Heart left ventricle (tissue), 16 donors: ENCODE data around the gene SAMD10. TPM values are rescaled to one million over a fixed set of nuclear protein-coding genes. Genes with fewer than 3 reads are reported as not detected.
A peak's percentile ranks its signal among the peaks of the same experiment; 100 is the strongest.

ENCODE experiments used
- ATAC-seq, 4 donors: fragments of 200-7000 bp; cut with Tn5 transposase; one replicate each; pipeline ENCODE4 v1.9.1; 2020 to 2022; ENCODE audit warnings: moderate library complexity in 4 of 4, mild to moderate bottlenecking in 3 of 4, moderate number of reproducible peaks in 1 of 4
- DNase-seq, 5 donors: peaks; one replicate each; pipeline ENCODE4 v3.0.0-alpha.2; 2020
- H3K27ac ChIP-seq, 12 donors: fragments of 200-600 bp; sonication (generic) in 4 of 12; one replicate each; pipeline versions ENCODE4 v1.5.0 to v1.8.0; 2016 to 2022; ENCODE audit warnings: mild to moderate bottlenecking in 2 of 12
- H3K27me3 ChIP-seq, 9 donors: fragments of 200-600 bp; sonication (generic) in 2 of 9; one replicate each; pipeline versions ENCODE4 v1.5.1 to v1.8.0; 2016 to 2022; ENCODE audit warnings: mild to moderate bottlenecking in 3 of 9
- H3K36me3 ChIP-seq, 9 donors: fragments of 200-600 bp; sonication (generic) in 2 of 9; one replicate each; pipeline versions ENCODE4 v1.5.0 to v1.8.0; 2018 to 2022; ENCODE audit warnings: mild to moderate bottlenecking in 2 of 9
- H3K4me1 ChIP-seq, 12 donors: fragments of 200-600 bp; sonication (generic) in 4 of 12; one replicate each; pipeline versions ENCODE4 v1.5.0 to v1.8.0; 2016 to 2022; ENCODE audit warnings: mild to moderate bottlenecking in 3 of 12
- H3K4me3 ChIP-seq, 12 donors: fragments of 200-600 bp; sonication (generic) in 4 of 12; one replicate each; pipeline versions ENCODE4 v1.5.0 to v1.8.0; 2017 to 2022; ENCODE audit warnings: mild to moderate bottlenecking in 9 of 12, moderate library complexity in 4 of 12
- H3K9me3 ChIP-seq, 12 donors: fragments of 200-600 bp; sonication (generic) in 4 of 12; one replicate each; pipeline versions ENCODE4 v1.5.0 to v1.8.0; 2016 to 2022; ENCODE audit warnings: mild to moderate bottlenecking in 1 of 12
- POLR2A ChIP-seq, 2 donors: fragments of 450-650 bp; IDR thresholded peaks; one replicate each; pipeline ENCODE4 v1.6.1; 2017; ENCODE audit warnings: antibody characterized with exemption in 2 of 2, mild to moderate bottlenecking in 2 of 2, moderate library complexity in 2 of 2
- WGBS, 4 donors: extraction: QIAGEN DNeasy Blood & Tissue Kit in 2 of 4; methylation state at CpG; one replicate each; pipeline versions ENCODE4 v1.1.5 to v1.1.7; 2013 to 2018; 5-methylcytosine and 5-hydroxymethylcytosine counted together
- intact Hi-C, 10 donors: fragments of 100-400 bp; cut with DNase I; formaldehyde crosslinking; loops; one replicate each; pipeline versions ENCODE4 v1.11.1 to v1.14.2; 2022
- polyA plus RNA-seq, 2 donors: library from polyadenylated mRNA; stranded (reverse); fragments of 200-250 nt; gene quantifications; one replicate each; pipeline ENCODE4 v1.2.3, GENCODE V29; 2013
- total RNA-seq, 9 donors: library from RNA; depleted of rRNA in 2 of 9; stranded (reverse); fragments of >200 nt in 2 of 9; fragmentation: NEBNext Ultra II Directional in 3 of 9; extraction: Animal tissue kit (Norgen Biotek cat#: 25700) in 3 of 9; gene quantifications; one replicate each; pipeline versions ENCODE4 v1.1.0 to v1.2.4, GENCODE V29; 2016 to 2023
- TF ChIP-seq, protein P1 (sequence below), 12 donors: fragments of 200-600 bp; sonication (generic) in 4 of 12; IDR thresholded peaks; one replicate each; pipeline versions ENCODE4 v1.5.0 to v1.8.0; 2018 to 2022; ENCODE audit warnings: antibody characterized with exemption in 12 of 12, mild to moderate bottlenecking in 5 of 12
- donor health status: ischemic (EF 13 %, LVEDD 7.1; RV severe dilation, severe dysfunction).
- donor health status: healthy with polysubstance abuse.
- donor health status: DM: no; HTN: yes; CAD: no.
- donor health status: DM: no; HTN: no; CAD: no.
- donor health status: ischemic (EF 25% LVEDD 6.9; RV normal size, moderate dysfunction).
- donor health status: ischemic (EF 25% LVEDD 5.7; RV mildly dilated, moderate dysfunction).
- donor health status: healthy.
- donor health status: DM: yes; HTN: yes; CAD: no.
- donor health status: ischemic (EF 35%, LVEDD 5.7; RV mildly dilated, moderate dysfunction).
- donor health status: nonischemic (EF 11% LVEDD 7.7; RV severe dilation, severe dysfunction).
- donor health status: DM: yes; HTN: yes; CAD: no.
- donor health status: PGD.
- donor health status: ischemic (EF 29% LVEDD 5.4; RV normal size, mild dysfunction).
- donor health status: nonischemic (EF 23%, LVEDD 6.1; RV moderate dilation, normal function).

Gene SAMD10
- total and polyA plus RNA-seq, 11 donors: 3.1 to 6.3 (median 4.7) TPM

DNA sequence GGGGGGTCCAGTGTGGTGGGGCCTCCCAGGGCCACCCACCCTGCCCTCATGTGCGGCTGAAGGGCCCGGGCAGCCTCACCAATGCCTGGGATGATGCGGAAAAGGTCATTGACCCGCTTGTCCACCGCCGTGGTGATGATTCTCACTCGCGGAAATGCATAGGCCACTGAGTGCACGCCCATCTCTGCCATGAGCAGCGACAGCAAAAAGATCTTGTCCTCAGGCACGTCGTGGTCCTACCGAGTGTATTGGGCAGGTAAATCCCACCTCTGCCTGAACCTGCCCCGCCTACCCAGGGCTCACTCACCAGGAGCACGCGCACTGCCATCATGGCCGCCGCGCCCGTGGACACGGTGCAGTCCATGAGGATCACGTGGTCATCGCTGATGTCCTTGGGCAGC lies 39.4 kb downstream of the SAMD10 start:
- WGBS, 4 donors: 87 to 90% (median 87%) methylated on average over 9 to 23 of the region's 23 CpGs
- intact Hi-C loops: no loop called here
- H3K36me3 ChIP-seq: peaks cover 0 to 86% (median 71%) of the 10 kb centered on the region in 9 donors
- ATAC-seq (peak in 1 of 4 donors; percentile 0), DNase-seq (peak in 3 of 5 donors; percentile 20 to 56 (median 29))
- H3K27me3 ChIP-seq: no peaks in the 10 kb centered on the region
- no peak overlapping the region for H3K27ac ChIP-seq
- H3K4me1 ChIP-seq: peaks cover 0 to 26% (median 16%) of the 10 kb centered on the region in 12 donors
- H3K4me3 ChIP-seq: no peak overlapping the region
- TF ChIP-seq POLR2A (IDR thresholded peaks at IDR 0.05): no peak
- TF ChIP-seq, protein P1, sequence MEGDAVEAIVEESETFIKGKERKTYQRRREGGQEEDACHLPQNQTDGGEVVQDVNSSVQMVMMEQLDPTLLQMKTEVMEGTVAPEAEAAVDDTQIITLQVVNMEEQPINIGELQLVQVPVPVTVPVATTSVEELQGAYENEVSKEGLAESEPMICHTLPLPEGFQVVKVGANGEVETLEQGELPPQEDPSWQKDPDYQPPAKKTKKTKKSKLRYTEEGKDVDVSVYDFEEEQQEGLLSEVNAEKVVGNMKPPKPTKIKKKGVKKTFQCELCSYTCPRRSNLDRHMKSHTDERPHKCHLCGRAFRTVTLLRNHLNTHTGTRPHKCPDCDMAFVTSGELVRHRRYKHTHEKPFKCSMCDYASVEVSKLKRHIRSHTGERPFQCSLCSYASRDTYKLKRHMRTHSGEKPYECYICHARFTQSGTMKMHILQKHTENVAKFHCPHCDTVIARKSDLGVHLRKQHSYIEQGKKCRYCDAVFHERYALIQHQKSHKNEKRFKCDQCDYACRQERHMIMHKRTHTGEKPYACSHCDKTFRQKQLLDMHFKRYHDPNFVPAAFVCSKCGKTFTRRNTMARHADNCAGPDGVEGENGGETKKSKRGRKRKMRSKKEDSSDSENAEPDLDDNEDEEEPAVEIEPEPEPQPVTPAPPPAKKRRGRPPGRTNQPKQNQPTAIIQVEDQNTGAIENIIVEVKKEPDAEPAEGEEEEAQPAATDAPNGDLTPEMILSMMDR (IDR thresholded peaks at IDR 0.05): no peak
- H3K9me3 ChIP-seq: no peaks in the 10 kb centered on the region

DNA sequence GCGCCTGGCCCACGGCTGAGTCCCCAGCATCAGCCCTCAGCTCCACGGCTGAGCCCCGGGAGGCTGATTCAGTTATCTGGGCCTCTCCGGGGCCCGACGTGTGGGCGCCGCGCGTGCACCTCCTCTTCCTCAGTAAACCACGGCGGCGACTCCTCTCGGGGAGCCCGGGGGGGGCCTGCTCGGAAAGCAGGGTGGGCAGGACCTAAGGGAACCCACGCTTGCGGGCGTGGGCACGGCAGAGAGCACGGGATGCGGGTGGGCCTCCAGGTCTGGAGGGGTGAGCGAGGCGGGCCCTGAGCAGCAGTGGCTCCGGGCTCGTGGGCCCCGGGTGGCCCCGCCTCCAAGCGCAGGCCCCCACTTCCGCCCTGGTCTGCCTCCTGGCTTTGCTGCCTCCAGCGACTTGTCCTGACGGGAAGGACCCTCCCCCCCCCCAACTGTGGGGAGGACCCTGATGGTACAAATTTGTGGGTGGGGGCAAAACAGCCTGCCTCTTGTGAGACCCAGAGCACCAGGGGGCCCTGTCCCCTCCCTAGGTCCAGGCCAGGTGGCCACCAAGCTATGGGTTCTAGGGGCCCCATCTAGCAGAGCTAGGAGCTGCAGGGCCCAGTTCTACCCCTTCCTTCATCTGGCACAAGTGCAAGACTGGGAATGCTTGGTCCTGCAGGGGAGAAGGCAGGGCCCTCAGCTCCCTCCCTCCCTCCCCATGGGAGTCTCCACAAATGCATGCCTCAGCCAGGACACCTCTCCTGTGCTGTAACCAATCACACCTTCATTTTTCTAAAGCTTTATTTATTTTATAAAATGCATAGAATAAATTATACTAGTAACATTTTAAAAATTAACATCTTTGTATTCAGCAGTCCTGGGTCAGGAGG lies 40.1 kb downstream of the SAMD10 start:
- Histone ChIP-seq H3K27ac (no peak overlapping the region), H3K9me3 (no peaks in the 10 kb centered on the region), H3K4me3 (no peak overlapping the region), H3K27me3 (no peaks in the 10 kb centered on the region), H3K4me1 (peaks cover 0 to 26% (median 15%) of the 10 kb centered on the region in 12 donors), H3K36me3 (peaks cover 0 to 86% (median 71%) of the 10 kb centered on the region in 9 donors)
- intact Hi-C loops: no loop called here
- TF ChIP-seq POLR2A (IDR thresholded peaks at IDR 0.05): no peak
- TF ChIP-seq, protein P1 (IDR thresholded peaks at IDR 0.05): no peak
- DNase-seq (peak in 3 of 5 donors; percentile 16 to 56 (median 21)), ATAC-seq (no peak)
- 76 to 86% (median 79%) methylated on average over 11 to 33 of the region's 33 CpGs for WGBS, 4 donors

DNA sequence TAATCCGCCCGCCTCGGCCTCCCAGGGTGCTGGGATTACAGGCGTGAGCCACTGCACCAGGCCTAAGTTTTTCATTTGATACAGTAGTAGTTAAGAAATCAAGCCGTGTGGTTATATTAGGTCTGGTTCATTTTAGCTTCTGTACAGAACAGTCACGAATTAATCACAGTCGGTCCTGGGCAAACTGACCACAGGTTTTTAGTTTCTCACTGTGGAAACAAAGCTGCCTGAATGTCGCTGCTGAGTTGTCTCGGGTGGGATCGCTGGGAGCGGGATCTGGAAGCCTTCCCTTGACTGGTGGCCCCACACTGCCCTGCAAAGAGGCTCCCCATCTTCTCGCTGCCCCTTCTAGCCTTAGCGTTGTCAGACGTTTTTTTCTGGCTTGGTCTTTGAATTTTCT lies 41.8 kb downstream of the SAMD10 start:
- ATAC-seq (no peak), DNase-seq (no peak)
- Histone ChIP-seq H3K36me3 (peaks cover 0 to 83% (median 68%) of the 10 kb centered on the region in 9 donors), H3K27ac (no peak overlapping the region), H3K9me3 (no peaks in the 10 kb centered on the region), H3K4me3 (no peak overlapping the region), H3K27me3 (no peaks in the 10 kb centered on the region), H3K4me1 (peaks cover 0 to 11% (median 3%) of the 10 kb centered on the region in 12 donors)
- intact Hi-C loops: no loop called here
- no peak for TF ChIP-seq POLR2A (IDR thresholded peaks at IDR 0.05)
- TF ChIP-seq, protein P1 (IDR thresholded peaks at IDR 0.05): no peak
- WGBS, 4 donors: 85 to 93% (median 90%) methylated on average over 14 of the region's 14 CpGs

GRCh38 chr20:63935447-63935846 lies 44.0 kb downstream of the SAMD10 start:
- intact Hi-C loops: no loop called here
- H3K36me3 ChIP-seq: peaks cover 6 to 90% (median 78%) of the 10 kb centered on the region in 9 donors

More at GRCh38 chr20:63935447-63935846, 44.0 kb downstream of the SAMD10 start:
- Histone ChIP-seq H3K27me3 (no peaks in the 10 kb centered on the region), H3K4me1 (peaks cover 0 to 14% (median 3%) of the 10 kb centered on the region in 12 donors), H3K4me3 (no peak overlapping the region), H3K9me3 (no peaks in the 10 kb centered on the region), H3K27ac (no peak overlapping the region)
- ATAC-seq (no peak), DNase-seq (peak in 1 of 5 donors; percentile 40)
- WGBS, 4 donors: 91 to 94% (median 92%) methylated on average over 7 to 9 of the region's 9 CpGs
- TF ChIP-seq, protein P1 (IDR thresholded peaks at IDR 0.05): no peak
- no peak for TF ChIP-seq POLR2A (IDR thresholded peaks at IDR 0.05)
